ENCODE measurements around the gene TRMT10A.
A peak's percentile ranks its signal among the peaks of the same experiment; 100 is the strongest.
"Not testable (repeated sequence)": the region's sequence is repeated elsewhere in the genome, so short reads cannot be mapped to it uniquely, and the experiment has no call there.

The TRMT10A gene

DNA sequence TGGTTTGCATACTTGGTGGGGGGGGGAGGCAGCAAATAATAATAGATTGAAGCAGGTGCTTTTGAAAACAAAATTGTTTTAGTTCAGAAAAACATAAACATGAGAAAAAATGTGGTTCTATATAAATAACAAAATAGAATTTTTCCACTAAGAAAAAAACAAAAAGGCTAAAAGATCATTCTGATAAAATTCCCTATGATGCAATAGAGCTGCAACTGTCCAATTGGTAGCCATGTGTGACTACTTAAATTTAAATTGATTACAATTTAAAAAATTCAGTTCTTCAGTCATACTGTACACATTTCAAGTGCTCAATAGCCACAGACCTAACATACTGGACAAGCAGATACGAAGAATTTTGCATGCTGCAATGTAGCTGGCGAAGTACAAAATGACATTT lies 11.0 kb downstream of the TRMT10A start:
- FAIRE-seq, result no peak

GRCh38 chr4:99540277-99540939 lies 23.4 kb downstream of the TRMT10A start:
- FAIRE-seq (no peak), DNase-seq (ENCODE audit: low spot score) (peak; percentile 29)

More for the DNA sequence above, 11.0 kb downstream of the TRMT10A start:
- no peak for DNase-seq (ENCODE audit: low spot score)

DNA sequence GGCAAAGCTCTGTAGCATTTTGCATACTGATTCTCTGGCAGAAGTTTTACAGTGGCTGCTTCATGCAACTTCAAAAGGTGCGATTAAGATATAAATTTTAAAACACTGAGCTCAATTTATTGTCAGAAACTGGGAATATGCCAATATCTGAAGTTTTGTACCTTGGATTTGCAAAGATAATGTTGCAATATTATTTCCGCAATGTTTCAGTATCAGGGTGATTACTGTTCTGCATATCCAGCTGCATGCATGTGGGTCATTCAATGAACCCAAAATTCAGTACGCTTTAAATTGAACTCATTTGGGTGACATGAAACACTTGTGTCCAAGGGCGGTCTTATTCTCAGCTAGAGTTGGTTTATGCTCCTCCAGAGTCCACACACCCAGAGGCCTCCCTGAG lies 26.2 kb downstream of the TRMT10A start:
- no peak for FAIRE-seq

DNA sequence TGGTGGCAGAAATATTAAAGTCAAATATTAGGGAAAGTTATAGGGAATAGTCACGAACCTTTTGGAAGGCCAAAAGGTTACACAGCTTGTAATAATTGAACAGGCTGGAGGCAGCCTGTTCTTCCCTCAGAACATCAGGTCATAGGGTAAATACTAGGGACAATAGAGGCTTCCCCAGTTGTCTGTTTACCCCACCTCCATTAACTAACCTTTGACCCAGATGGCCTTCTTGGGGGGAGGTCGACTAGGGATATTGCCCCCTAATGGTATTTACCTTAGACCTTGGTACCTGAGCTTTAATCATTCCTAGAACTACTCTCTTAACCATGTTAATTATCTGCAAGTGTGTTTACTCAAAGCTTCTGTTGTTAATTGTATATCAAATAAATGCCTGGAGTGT lies 27.0 kb downstream of the TRMT10A start:
- no peak for FAIRE-seq
- no peak for DNase-seq (ENCODE audit: low spot score)

More for the DNA sequence above, 26.2 kb downstream of the TRMT10A start:
- no peak for DNase-seq (ENCODE audit: low spot score)

- DNase-seq (ENCODE audit: low spot score), result no peak
These were observed 27.6 kb downstream of the TRMT10A start for GRCh38 chr4:99536271-99536670.

GRCh38 chr4:99534699-99535098 lies 29.1 kb downstream of the TRMT10A start:
- FAIRE-seq, result not testable (repeated sequence)

More at GRCh38 chr4:99536271-99536670, 27.6 kb downstream of the TRMT10A start:
- FAIRE-seq, result no peak

GRCh38 chr4:99529956-99530355 lies 33.9 kb downstream of the TRMT10A start:
- FAIRE-seq (no peak), DNase-seq (ENCODE audit: low spot score) (no peak)

More at GRCh38 chr4:99534699-99535098, 29.1 kb downstream of the TRMT10A start:
- DNase-seq (ENCODE audit: low spot score), result not testable (repeated sequence)

- DNase-seq (ENCODE audit: low spot score) (no peak), FAIRE-seq (no peak)
These were observed 34.6 kb downstream of the TRMT10A start for GRCh38 chr4:99529228-99529627.

GRCh38 chr4:99518601-99519295 lies 45.1 kb downstream of the TRMT10A start:
- FAIRE-seq, result no peak
- DNase-seq (ENCODE audit: low spot score), result no peak

DNA sequence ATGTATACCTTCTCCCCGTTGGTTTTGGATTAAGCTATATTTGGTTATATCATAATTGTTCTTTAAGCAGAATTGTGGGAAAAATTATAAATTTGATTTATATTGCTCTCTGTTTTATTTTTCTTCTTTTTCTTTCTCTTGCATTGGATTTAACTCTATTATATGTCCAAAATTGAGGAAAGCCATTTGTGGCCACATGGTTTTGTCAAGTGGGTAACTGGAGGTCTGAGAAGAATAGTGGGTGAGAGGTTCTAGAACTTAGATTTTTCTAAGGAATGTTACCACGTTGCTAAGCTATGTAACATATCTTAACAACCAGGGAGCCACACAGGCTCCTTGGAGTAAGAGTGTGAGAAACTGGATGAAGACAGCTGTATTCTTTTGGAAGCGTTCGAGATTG lies 53.1 kb downstream of the TRMT10A start, which contains the start of gene C4orf17:
C4orf17 (plus strand) TSS at position 301 of the 400 bp plus-strand sequence. CDS start 2,061 bp downstream, outside the sequence.
- FAIRE-seq, result no peak

GRCh38 chr4:99507762-99508161 lies 56.1 kb downstream of the TRMT10A start:
- no peak for DNase-seq (ENCODE audit: low spot score)
- FAIRE-seq, result no peak

More for the DNA sequence above, 53.1 kb downstream of the TRMT10A start, which contains the start of gene C4orf17:
- no peak for DNase-seq (ENCODE audit: low spot score)

DNA sequence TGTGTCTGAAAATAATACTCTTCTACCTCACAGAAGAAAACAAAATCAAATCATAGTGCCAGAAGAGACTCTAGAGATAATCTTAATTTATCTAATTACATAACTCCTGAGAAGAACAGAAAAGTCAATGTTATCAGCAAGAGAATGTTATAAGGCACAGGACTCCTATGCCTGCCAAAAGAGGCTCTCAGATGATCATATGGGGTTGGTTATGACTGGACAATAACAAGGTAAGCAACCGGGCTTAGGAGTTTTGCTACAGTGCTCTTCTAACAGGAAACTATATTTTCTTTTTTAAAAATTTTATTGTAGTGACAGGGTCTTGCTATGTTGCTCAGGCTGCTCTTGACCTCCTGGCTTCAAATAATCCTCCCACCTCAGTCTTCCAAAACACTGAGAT lies 56.5 kb downstream of the TRMT10A start:
- no peak for FAIRE-seq

DNA sequence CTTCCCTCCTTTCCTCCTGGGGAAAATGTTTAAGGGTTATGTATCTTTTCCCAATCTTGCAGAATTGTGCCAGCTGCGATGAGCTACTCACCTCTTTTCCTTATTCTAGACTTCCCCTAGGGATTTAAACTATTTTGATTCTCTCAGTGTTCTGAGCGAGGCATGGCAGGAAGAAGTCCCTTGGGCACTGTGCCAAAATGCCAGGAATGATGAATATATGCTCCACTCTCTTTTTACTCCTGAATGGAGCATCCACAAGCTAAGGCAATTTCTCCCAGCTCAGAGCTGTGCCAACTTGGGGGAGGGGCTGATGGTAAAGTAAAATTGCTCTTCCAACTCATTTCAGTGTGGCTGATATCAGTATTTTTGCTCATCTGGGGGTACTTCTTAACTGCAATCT lies 57.1 kb downstream of the TRMT10A start:
- FAIRE-seq (no peak), DNase-seq (ENCODE audit: low spot score) (no peak)

More for the DNA sequence above, 56.5 kb downstream of the TRMT10A start:
- no peak for DNase-seq (ENCODE audit: low spot score)

- DNase-seq (ENCODE audit: low spot score) (no peak), FAIRE-seq (no peak)
These were observed 58.9 kb downstream of the TRMT10A start for GRCh38 chr4:99504804-99505502.

Data from RCC 7860 (cell line).